Panc1 (cell line): Measurements from ENCODE around the gene SLIT3. TPM values are rescaled to one million over a fixed set of nuclear protein-coding genes. Genes with fewer than 3 reads are reported as not detected.
A peak's percentile ranks its signal among the peaks of the same experiment; 100 is the strongest.

Source experiments
- ATAC-seq: fragments of 200-7000 bp; cut with Tn5 transposase; 2 replicates; pipeline ENCODE4 v1.9.1; 2020; ENCODE audit warnings: mild to moderate bottlenecking, moderate library complexity
- BruUV-seq: library from RNA; stranded (reverse); fragments of 400-500 nt; replicated peaks from 2 replicates; lab custom pipeline; 2021; lab: Mats Ljungman, UMichigan
- CTCF ChIA-PET: fragments of 300-600 bp; sonication (Branson Sonifier 250); formaldehyde crosslinking; loops from one replicate; lab custom pipeline; 2022; ENCODE audit warnings: antibody characterized with exemption; lab: Charles Lee
- POLR2A ChIA-PET: fragments of 300-600 bp; sonication (Branson Sonifier 250); formaldehyde crosslinking; loops from one replicate; lab custom pipeline; 2022; ENCODE audit warnings: antibody characterized with exemption; lab: Charles Lee
- DNase-seq: peaks from one replicate; pipeline ENCODE4 v3.0.0-alpha.2; 2010; ENCODE audit warnings: low read depth, low spot score
- H3K27ac ChIP-seq: 2 replicates; pipeline ENCODE4 v1.5.1; 2011; ENCODE audit warnings: mild to moderate bottlenecking, low read length, inconsistent platforms
- H3K27me3 ChIP-seq: fragments of 200-500 bp; sonication (Bioruptor generic); 2 replicates; pipeline ENCODE4 v1.6.0; 2014; ENCODE audit warnings: low read length, inconsistent platforms; ENCODE audit not compliant: control insufficient read depth, insufficient read depth
- H3K36me3 ChIP-seq: fragments of 200-500 bp; sonication (Bioruptor generic); 2 replicates; pipeline ENCODE4 v1.5.1; 2014; ENCODE audit warnings: inconsistent platforms, mild to moderate bottlenecking, low read length, moderate library complexity; ENCODE audit not compliant: control insufficient read depth, insufficient read depth
- H3K4me1 ChIP-seq: 2 replicates; pipeline ENCODE4 v1.5.1; 2011; ENCODE audit warnings: inconsistent platforms, mild to moderate bottlenecking, low read length, moderate library complexity; ENCODE audit not compliant: control insufficient read depth, insufficient read depth
- H3K4me3 ChIP-seq, 2 experiments: 2 replicates each; pipeline ENCODE4 v1.5.1; 2011 to 2012; ENCODE audit warnings: low read depth in 2 of 2, low read length in 2 of 2, mild to moderate bottlenecking in 2 of 2, inconsistent platforms in 1 of 2, moderate library complexity in 1 of 2
- H3K9me3 ChIP-seq: fragments of 200-500 bp; sonication (Bioruptor generic); 2 replicates; pipeline ENCODE4 v1.5.1; 2014; ENCODE audit warnings: low read depth, mild to moderate bottlenecking, inconsistent platforms, low read length, moderate library complexity; ENCODE audit not compliant: control insufficient read depth, insufficient read depth
- CTCF ChIP-seq: fragments of 450-650 bp; IDR thresholded peaks from 2 replicates; pipeline ENCODE4 v1.5.1; 2017; ENCODE audit warnings: mild to moderate bottlenecking
- POLR2AphosphoS5 ChIP-seq: IDR thresholded peaks from 2 replicates; pipeline ENCODE4 v1.6.1; 2012; ENCODE audit warnings: mild to moderate bottlenecking, low read depth, low read length, moderate library complexity
- REST ChIP-seq, 2 experiments: IDR thresholded peaks; 2 replicates each; pipeline ENCODE4 v1.6.1; 2011 to 2012; ENCODE audit warnings: low read depth in 2 of 2, control low read depth in 1 of 2, low read length in 1 of 2, mild to moderate bottlenecking in 1 of 2, moderate library complexity in 1 of 2; ENCODE audit not compliant: insufficient read depth in 1 of 2
- SIN3A ChIP-seq: IDR thresholded peaks from 2 replicates; pipeline ENCODE4 v1.6.1; 2012; ENCODE audit warnings: low read depth, mild to moderate bottlenecking, low read length, moderate library complexity, borderline replicate concordance; ENCODE audit not compliant: insufficient read depth
- TCF7L2 ChIP-seq: IDR thresholded peaks from 2 replicates; pipeline ENCODE4 v1.6.1; 2011; ENCODE audit warnings: mild to moderate bottlenecking, low read depth, low read length, inconsistent platforms
- in situ Hi-C: cut with HindIII; loops from 2 replicates; pipeline ENCODE4 v1.10.0; 2016; ENCODE audit warnings: low sequenced_read_pairs, low pct_unique_long_range_greater_than_20kb
- intact Hi-C: fragments of 100-400 bp; cut with micrococcal nuclease; formaldehyde crosslinking; loops from one replicate; pipeline ENCODE4 v1.10.0; 2022; ENCODE audit not compliant: unreplicated experiment
- total RNA-seq: library from RNA; stranded (reverse); gene quantifications from one replicate; pipeline ENCODE4 v1.2.1, GENCODE V29; 2021; ENCODE audit not compliant: unreplicated experiment

The SLIT3 gene
- total RNA-seq, 1 experiment from 2014 or later, result 26.4 TPM

GRCh38 chr5:169080448-169080911 is 220.5 kb downstream of the SLIT3 start:
- H3K36me3 ChIP-seq, result no peaks in the 10 kb centered on the region
- peak; percentile 66; the same call in 1 of the 2 replicates for ATAC-seq
- no peaks in the 10 kb centered on the region for H3K9me3 ChIP-seq
- TF ChIP-seq CTCF, result no peak
- TF ChIP-seq TCF7L2, result no peak
- TF ChIP-seq POLR2AphosphoS5, result no peak
- no peak for TF ChIP-seq REST (IDR thresholded peaks at IDR 0.05; ENCODE audit: insufficient read depth in 1 of 2, low read depth in 2 of 2, low read length in 1 of 2)
- TF ChIP-seq SIN3A, result no peak
- H3K27ac ChIP-seq, result no peak overlapping the region
- no peaks in the 10 kb centered on the region for H3K27me3 ChIP-seq
- ChIA-PET CTCF (no interaction called here), POLR2A (no interaction called here)
- DNase-seq, result no peak
- intact Hi-C loops (no loop called here), in situ Hi-C loops (no loop called here)
- no peak overlapping the region for H3K4me3 ChIP-seq
- no peaks in the 10 kb centered on the region for H3K4me1 ChIP-seq
- no TSS peak for BruUV-seq

- H3K36me3 ChIP-seq, result no peaks in the 10 kb centered on the region
- BruUV-seq, result no TSS peak
- no peak overlapping the region for H3K27ac ChIP-seq
- ChIA-PET POLR2A (no interaction called here), CTCF (no interaction called here)
- no peak overlapping the region for H3K4me3 ChIP-seq
- H3K9me3 ChIP-seq, result no peaks in the 10 kb centered on the region
- intact Hi-C loops (no loop called here), in situ Hi-C loops (no loop called here)
- TF ChIP-seq SIN3A, result no peak
- TF ChIP-seq POLR2AphosphoS5, result no peak
- TF ChIP-seq REST (IDR thresholded peaks at IDR 0.05; ENCODE audit: insufficient read depth in 1 of 2, low read depth in 2 of 2, low read length in 1 of 2), result no peak
- TF ChIP-seq TCF7L2, result no peak
- TF ChIP-seq CTCF, result no peak
- ATAC-seq (no peak), DNase-seq (no peak)
- H3K4me1 ChIP-seq, result no peaks in the 10 kb centered on the region
- no peaks in the 10 kb centered on the region for H3K27me3 ChIP-seq
Measured at GRCh38 chr5:169079697-169080096, 221.2 kb downstream of the SLIT3 start.
